ENCODE results near the gene ASCC1.
A peak's percentile ranks its signal among the peaks of the same experiment; 100 is the strongest.

The ASCC1 gene

DNA sequence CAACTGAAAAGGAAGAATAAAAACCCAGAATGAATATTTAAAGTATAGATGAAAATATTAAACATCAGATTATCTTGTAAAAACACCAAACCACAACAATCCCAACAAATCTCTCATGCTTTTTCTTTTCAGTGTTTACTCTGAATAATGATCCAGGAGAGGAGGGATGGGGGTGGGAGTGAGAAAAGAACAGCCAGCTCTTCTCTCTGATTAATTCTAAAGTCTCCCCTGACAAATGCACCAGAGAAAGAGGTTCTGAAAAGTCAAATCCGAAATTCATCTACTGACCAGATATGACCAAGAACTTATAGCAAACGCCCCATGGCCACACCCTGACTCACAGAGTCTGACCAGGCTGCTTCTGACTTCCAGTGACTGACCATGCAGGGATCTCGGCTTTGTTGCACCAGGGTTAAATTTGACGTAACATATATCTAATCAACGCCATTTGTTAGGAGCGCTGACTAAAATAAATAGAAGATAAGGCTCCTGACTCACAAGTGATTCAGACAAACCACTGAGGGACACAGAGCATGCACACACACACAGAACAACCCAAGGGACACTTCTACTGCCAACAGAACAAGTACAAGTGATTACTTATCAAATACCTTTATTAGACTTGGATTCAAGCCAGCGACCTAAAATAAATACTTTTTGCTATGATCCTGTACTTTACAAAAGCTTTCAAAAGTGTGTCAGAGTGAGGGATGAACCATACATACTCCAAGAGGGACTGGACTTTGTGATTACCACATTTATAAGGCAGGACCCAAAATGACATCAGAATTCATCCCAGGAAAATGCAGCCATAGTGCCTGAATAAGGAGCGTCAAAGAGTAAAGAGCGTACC is 118.4 kb downstream of the ASCC1 start:
- DNase-seq (ENCODE audit: low spot score) = no peak

DNA sequence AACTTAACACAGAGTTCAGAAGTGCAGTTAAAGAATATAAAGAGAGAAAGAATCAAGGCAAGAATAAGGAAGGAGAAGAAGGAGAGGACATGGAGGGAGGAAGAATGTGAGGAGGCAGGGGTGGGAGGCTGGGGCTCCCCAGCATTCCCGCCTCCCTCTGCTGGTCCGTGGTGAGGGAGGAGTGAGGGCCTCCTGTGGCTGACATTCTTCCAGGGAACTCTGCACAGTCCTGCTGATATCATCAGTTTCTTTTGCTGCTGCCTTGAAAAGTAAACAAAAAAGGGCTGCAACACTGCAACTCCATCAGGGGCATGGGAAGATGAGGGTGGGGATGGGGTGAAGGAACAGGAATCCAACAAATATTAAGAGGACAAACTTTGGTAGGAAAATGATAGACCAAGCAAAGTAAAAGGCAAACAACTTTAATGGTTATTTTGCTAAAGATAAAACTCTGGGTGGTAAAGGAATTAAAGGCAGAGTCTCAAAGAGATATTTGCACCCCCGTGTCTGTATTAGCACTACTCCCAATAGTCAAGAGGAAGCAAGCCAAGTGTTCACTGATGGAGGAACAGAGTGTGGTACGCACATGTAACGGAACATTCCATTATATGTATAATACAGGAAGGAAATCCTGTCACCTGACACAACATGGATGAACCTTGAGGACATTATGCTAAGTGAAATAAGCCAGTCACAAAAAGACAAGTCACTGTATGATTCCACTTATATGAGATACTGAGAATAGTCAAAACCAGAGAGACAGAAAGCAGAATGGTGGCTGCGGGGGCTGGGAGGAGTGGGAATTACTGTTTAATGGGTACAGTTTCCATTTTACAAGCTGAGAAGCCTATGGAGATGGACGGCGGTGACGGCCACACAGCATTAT is 119.7 kb downstream of the ASCC1 start:
- DNase-seq (ENCODE audit: low spot score) = no peak

DNA sequence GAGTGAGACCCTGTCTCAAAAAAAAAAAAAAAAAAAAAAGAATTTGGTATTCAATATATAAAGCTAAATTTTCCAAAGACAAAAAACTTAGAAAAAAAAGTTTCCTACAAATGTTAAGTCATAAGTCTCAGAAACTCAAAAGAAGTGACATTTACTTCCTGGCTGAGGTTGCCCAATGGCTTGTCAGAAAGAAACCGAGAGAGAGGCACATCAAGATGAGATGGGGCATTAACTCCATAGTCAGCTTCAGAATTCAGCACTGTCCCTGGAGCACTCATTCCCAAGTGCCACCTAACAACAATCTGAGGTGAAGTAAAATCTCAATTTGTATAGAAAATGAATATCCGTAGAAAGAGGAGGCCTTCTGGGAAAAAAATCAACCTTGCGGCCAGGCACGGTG is 120.9 kb downstream of the ASCC1 start:
- DNase-seq (ENCODE audit: low spot score) = no peak

DNA sequence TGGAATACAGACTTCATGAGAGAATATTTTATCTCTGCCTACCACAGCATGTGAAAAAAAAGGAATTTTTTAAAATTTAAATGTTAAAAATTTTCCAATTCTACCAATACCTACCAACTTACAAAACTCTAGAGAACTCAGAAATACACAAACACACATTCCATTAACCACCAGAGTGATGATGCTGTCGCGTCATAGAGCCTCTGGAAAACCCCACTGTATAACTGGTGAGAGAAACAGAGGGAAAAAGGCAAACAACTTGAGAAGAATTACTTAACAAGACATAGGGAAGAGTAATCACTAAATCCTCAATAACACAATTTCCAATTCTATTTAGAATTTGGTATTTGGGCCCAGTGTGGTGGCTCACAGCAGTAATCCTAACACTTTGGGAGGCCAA is 121.5 kb downstream of the ASCC1 start:
- DNase-seq (ENCODE audit: low spot score) = no peak

DNA sequence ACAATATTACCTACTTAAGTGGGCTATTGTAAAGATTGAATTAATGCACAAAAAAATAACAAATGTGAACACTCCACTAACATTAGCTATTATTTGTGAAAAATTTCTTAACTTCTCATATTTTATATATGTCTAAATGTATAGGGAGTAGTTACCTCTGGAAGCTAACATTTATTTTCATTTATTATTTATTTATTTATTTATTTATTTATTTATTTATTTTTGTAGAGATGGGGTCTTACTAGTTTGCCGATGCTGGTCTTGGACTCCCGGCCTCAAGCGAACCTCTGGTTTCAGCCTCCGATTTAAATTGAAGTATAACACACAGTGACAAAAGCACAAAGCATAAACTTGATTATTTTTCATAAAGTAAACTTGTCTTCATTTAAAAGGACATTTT is 122.6 kb downstream of the ASCC1 start:
- DNase-seq (ENCODE audit: low spot score) = no peak

DNA sequence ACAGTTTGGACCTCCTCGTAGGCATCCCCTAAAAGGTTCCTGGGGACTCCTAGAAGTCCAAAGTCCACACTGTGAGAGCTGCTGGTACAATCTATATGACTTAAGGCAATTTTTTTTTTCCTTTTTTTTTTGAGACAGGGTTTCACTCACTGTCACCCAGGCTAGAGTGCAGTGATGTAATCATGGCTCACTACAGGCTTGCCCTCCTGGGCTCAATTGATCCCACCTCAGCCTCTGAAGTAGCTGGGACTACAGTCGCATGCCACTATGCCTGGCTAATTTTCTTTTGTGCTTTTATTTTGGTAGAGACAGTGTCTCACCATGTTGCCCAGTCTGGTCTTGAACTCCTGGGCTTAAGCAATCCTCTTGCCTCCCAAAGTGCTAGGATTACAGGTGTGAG is 123.1 kb downstream of the ASCC1 start:
- no peak for DNase-seq (ENCODE audit: low spot score)

DNA sequence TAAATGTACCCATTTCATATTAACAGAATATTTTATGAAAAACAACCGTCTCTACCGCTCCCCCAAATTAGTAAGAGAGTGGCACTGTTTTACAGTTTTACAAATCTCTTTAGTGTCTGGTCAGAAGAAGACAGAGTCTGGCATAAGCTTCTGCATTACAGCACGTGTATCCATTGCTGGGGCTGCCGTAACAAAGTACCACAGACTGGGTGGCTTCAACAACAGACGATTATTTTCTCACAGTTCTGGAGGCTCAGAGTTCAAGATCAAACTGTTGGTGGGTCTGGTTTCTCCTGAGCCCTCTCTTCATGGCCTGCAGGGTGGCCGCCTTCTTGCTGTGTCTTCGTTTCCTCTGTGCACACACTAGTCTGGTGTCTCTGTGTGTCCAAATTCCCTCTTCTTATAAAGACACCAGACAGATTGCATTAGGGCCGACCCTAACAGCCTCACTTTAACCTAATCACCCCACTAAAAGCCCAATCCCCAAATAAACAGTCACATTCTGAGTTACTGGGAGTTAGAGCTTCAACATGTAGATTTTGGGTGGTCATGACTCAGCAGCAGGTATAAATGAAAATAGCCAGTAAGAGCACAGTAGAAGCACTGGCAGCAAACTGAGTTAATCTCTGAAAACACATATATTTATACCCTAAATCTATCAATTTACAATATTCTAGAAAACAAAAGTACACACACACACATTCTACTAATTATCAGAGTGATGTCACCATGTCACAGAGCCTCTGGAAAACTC is 123.7 kb downstream of the ASCC1 start:
- DNase-seq (ENCODE audit: low spot score) = no peak

DNA sequence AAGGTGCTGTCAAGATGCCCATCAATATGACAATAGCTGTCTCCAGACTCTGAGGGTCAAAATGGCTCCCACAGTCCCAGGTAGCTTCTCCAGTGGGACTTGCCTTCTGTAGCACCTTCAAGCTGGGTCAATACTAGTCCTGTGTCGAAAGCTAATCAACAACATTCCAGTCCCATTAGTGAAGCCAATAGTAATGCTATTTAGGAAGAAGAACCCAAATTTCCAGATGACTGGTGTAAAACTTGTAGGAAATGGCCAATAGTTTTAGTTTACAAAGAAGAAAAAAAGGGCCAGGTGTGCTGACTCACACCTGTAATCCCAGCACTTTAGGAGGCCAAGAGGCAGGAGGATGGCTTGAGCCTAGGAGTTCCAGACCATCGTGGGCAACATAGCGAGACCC is 125.8 kb downstream of the ASCC1 start:
- no peak for DNase-seq (ENCODE audit: low spot score)

DNA sequence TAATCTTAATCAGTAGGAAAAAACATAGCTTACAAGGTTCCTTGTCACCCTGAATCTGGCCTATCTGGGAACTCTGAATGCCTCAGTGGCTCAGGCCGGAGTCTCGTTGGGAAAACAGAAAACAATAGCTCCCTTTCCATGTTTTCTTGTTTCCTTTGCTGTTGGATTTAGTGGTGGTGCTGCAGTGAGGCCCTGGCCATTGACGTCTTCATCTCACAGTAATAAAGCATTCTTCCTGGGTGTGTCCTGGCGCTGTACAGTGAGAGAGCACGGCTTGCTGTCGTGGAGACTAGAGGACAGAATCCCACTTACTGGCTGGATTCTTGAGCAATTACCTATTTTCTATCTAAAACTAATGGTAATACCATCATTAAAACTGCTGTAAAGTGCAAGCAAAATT is 126.5 kb downstream of the ASCC1 start:
- DNase-seq (ENCODE audit: low spot score) = peak; percentile 36

DNA sequence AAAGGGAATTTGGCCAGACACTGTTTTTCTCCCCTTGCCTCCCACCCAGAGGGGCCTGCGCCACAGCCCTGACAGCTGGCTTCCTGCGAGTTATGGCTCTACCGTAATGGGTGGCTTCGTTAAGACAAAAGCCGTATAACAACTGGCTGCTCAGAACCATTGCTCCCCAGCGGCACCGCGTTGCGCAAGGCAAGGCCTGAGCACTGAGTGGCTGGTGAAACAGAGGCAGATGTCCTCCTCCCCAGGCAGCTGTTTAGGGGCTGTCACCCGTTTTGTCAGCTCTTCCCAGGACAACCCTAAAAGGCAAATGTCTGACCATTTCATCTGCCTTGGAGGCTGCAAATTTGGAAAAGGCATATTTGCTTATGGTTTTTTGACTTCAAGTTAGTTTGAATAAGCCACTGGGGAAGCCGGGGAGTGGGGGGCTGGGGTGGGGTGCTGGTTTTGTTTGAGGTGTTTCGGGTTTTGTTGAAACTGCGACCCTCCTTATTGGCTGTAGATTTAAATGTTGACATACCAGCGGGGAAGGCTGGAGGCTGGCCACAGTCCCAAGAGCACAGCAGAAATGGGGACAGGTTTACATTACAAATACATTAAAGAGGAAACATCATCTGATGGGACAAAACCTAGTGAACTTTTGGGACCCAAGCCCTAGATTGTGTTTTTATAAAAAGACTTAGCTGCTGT is 127.0 kb downstream of the ASCC1 start:
- DNase-seq (ENCODE audit: low spot score) = peak; percentile 46

DNA sequence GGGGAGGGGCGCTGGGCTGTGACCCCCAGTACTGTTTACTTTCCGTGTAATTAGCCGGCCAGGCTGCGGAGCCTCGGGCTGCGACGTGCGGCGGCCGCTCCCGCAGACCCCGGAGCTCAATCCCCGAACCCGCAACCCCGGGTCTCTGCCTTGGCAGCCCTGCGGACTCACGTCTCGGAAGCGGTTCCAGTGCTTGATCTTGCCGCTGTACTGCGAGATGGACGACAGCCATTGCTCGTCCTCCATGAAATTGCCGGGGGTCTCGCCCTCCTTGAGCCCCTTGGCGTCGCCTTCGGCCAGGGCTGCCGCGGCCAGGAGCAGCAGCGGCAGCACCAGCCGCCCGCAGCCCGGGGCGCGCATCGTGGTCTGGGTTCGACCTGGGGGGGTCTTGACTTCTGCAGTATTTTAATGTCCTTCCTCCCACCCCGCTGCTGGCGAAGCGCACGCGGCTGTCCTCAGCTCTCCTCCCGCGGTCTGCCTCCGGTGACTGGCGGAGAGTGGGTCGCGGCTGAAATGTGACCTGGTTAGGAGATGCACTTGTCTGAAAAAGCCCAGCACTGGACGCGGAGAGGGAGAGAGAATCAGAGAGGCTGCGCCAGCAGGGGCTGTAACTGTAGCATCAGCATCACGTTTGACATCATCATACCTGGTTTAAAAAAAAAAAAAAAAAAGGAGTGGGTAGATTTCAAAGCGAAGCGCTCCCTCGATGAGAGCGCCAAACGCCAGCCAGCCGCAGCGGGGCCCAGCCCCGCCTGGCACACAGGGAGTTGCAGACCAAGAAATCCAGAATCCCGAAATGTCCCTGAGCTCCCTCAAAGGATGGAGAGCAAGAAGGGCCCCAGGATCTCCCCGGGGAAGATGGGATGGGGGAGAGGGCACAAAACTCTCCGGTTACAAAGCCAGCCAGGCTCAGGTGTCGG is 127.8 kb downstream of the ASCC1 start, which contains the start of gene SPOCK2:
Gene SPOCK2, minus strand, starts transcription at position 583 of the 920 bp plus-strand sequence. Its CDS starts 223 bp downstream, at position 360.
- peak; percentile 74 for DNase-seq (ENCODE audit: low spot score)

DNA sequence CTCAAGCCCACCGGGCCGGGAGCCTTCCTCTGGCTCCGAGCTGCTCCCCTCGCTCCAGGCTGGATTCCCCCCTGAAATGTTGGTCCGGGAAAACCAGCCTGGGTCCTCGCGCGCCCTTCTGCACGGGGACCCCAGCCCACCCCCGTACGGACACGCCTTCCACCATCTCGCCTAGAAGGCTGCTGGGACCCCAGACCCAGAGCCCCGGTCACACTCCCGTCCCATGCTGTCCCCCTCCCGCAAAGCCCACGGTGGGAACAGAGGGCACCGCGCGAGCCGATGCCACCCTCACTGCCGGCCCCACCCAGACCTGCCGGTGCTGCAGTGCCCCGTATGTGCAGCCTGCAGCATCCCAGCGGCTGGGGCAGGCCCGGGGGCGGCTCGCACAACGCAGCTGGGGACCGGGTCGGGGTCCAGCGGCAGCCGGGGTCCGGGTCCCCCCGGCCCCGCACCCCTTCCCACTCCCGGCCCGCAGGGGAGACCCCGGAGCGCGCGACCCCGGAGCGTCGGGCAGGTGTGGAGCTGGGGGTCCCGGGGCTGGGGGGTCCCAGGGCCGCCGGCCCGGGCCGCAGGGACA is 128.6 kb downstream of the ASCC1 start:
- peak; percentile 39 for DNase-seq (ENCODE audit: low spot score)

DNA sequence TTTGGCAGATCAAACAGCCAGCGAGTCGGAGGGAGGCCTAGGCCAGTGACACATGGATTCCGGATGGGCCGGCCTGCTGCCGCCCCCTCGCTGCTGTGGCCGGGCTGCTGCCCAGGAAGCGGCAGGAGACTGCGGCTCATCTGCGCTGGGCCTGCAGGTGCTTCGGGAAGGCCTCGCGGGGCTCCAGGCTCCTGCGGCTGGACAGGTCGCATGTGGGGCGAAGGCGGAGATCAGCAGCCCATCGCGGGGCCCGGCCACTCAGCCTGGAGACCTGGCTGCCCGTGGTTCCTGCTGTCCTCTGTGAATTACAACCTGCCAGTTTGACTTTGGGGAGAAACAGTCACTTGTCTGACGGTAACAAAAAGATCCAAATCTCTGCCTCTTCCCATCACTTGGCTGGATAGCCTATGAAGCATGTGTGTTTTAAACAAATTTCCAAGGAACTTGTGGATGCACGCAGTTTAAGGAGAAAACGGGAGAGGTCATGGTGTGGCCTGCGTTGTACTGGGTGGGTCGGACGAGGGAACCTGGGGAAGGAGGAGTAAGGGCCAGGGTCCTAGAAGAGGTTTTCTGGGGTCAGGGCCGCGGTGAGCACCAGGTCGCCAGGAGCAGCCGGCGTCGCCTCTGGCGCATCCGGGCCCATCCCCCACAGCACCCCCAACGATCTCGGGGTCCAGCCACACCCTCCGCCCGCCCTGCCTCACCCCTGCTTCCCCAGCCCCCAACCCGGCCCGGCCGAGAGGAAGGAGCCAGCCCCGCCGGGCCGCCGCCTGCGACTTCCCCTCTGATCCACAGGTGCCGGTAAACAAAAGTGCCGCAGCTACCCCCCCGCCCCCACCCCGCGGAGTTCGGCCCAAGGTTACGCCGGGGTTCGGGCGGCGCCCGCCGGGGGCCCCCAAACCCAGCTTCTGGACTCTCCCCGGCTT is 129.3 kb downstream of the ASCC1 start:
- peak; percentile 67 for DNase-seq (ENCODE audit: low spot score)

DNA sequence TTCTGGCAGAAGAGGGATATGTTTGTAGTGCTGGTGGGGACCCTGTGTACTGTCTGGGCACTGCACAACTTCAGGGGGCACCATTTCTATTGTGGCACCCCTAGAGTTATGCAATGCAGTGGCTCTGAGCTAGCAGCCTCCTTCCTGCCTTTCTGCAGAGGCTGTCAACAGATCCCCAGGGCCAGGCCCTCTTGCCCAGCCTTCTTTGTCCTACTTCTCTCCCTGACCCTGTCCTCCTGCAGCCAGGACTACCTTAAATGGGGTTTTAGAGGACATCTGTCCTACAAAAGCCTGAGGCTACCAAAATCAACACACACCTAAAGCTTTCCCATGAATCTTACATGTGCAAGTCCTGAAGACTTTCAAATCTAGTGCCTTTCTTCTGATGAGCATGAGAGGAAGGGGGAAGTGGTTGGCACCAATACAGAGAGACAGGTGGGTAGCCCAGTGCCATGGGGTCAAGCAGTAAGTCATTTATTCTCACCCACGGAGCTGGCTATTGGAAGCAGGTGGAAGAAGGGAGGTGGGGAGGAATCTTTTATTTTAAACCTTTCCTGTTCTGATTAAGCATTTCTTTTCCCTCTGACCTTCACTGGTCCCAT is 130.1 kb downstream of the ASCC1 start:
- DNase-seq (ENCODE audit: low spot score) = no peak

DNA sequence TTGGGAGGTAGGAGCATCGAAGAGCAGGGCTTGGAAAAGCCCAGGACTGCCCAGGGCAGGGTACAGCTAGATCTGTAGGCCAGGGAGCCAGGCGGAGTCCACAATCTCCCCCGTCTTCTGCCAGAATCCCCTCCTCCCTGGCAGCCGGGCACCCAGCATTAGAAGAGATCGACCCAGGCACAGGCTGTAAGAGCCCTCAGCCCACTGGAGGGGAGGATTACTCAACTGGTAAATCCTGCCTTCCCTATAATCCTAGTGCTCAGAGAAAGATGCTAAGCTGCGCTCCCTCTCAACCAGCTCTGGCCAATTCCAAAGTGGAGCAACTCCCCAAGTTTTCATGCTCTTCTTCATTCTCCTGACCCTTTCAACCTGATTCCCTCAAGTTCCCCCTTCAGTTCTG is 130.9 kb downstream of the ASCC1 start:
- no peak for DNase-seq (ENCODE audit: low spot score)

DNA sequence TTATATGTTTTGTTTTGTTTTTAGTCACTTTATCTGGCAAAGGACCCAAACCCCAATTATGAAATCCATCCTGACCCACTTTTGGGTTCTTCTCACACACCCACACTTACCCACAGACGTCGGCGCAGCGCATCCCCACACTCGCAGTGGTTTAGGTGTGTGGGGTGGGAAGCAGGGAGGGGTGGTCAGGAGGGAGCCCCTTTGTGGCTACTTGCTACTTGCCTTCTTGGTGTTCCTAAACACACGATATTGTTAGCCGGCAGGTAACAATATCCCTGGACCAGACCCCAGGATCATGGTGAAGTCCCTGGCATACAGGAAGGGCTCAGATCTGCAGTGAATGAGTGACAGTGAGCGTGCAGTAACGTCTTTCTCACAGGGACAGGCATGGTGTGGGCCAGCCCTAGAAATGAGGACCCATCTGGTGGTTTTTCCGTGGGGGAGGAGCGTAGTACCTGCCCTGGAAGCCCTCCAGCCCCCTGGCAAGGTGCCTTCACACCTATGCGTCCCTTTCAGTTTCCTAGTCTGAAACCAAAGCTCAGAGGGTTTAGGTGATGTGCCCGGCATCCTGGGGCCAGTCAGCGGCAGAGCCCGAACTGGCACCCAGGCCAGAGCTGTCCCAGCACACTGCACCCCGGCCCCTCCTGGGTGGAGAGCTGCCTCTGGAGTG is 132.2 kb downstream of the ASCC1 start:
- peak; percentile 66 for DNase-seq (ENCODE audit: low spot score)

DNA sequence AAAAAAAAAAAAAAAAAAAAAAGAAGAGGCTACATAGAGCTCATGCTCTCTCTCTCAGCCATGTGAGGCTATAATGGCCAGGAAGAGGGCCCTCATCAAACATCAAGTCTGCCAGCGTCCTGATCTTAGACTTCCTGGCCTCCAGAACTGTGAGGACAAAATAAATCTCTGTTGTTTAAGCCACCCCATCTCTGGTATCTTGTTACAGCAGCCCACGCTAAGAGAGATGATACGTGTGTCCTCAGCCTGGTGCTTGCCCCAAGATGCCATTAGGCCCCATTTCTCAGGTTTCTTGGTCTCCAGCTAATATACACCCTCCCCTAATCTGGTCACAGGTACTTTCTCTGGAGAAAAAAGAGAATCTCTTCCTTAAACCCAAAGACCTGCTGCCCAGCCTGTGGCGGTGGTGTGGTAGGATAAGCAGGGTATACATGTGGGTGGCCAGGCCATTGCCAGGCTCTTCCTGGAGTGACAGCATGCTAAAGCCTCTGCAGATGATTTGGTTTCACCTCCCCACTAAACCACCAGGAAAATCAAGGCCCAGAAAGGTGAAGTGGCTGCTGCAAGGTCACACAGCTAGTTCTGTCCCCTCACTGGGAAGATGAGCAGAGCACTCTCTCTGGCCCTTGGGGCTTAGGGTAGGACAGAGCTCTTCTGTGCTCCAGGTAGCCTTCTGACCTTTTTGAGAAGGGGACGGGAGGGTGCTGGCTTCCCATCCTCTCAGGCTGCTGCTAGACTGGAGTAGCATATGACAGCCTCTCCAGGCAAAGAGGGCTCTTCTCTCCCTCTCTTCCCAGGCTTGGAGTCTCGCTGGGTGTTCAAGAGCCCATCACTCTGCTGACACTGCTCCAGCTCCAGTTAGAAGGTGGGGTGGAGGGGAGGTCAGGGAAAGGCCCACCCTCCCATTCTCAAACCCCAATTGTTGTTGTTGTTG is 133.0 kb downstream of the ASCC1 start:
- DNase-seq (ENCODE audit: low spot score) = no peak

Measured in CD4-positive, alpha-beta T cell treated with Interleukin-15 for 4 hours (primary cell).